Esophagus muscularis mucosa (tissue), 4 donors: Measurements from ENCODE around the gene EPHA4. TPM values are rescaled to one million over a fixed set of nuclear protein-coding genes. Genes with fewer than 3 reads are reported as not detected.

Source experiments
- DNase-seq: peaks from one replicate; pipeline ENCODE4 v3.0.0-alpha.2; 2017; ENCODE audit errors: extremely low spot score
- H3K27ac ChIP-seq, 4 donors: fragments of 200-600 bp; sonication (generic); replicated peaks in 1 of 4; 1 replicate in 3 of 4; 2 replicates in 1 of 4; pipeline ENCODE4 v1.5.1; 2016 to 2019; ENCODE audit warnings: mild to moderate bottlenecking in 1 of 4
- H3K27me3 ChIP-seq, 4 donors: fragments of 200-600 bp; sonication (generic); one replicate each; pipeline versions ENCODE4 v1.5.1 to v1.6.0; 2016 to 2019
- H3K36me3 ChIP-seq, 4 donors: fragments of 200-600 bp; sonication (generic); one replicate each; pipeline ENCODE4 v1.5.1; 2016 to 2019
- H3K4me1 ChIP-seq, 4 donors: fragments of 200-600 bp; sonication (generic); one replicate each; pipeline ENCODE4 v1.5.1; 2016 to 2019
- H3K4me3 ChIP-seq, 4 donors: fragments of 200-600 bp; sonication (generic); 1 replicate in 2 of 4; 2 replicates in 2 of 4; pipeline ENCODE4 v1.5.1; 2016 to 2019; ENCODE audit warnings: mild to moderate bottlenecking in 4 of 4, moderate library complexity in 1 of 4
- H3K9me3 ChIP-seq, 4 donors: fragments of 200-600 bp; sonication (generic); 1 replicate in 3 of 4; 2 replicates in 1 of 4; pipeline ENCODE4 v1.5.1; 2016 to 2019
- EP300 ChIP-seq: sonication (generic); formaldehyde crosslinking; IDR thresholded peaks from one replicate; pipeline ENCODE4 v1.6.1; 2017; ENCODE audit warnings: antibody characterized with exemption
- POLR2A ChIP-seq: fragments of 450-650 bp; IDR thresholded peaks from one replicate; pipeline ENCODE4 v1.6.1; 2017; ENCODE audit warnings: antibody characterized with exemption, moderate library complexity, mild to moderate bottlenecking, low read depth
- POLR2AphosphoS5 ChIP-seq, 2 donors: sonication (generic); formaldehyde crosslinking; IDR thresholded peaks; one replicate each; pipeline ENCODE4 v1.6.1; 2017; ENCODE audit warnings: antibody characterized with exemption in 2 of 2
- WGBS: methylation state at CpG from one replicate; pipeline ENCODE4 v1.1.5; 2018; 5-methylcytosine and 5-hydroxymethylcytosine counted together
- intact Hi-C: fragments of 100-400 bp; cut with DNase I; formaldehyde crosslinking; loops from one replicate; pipeline ENCODE4 v1.15.1; 2023
- total RNA-seq, 4 donors: library from RNA; depleted of rRNA; stranded (reverse); fragments of >200 nt; gene quantifications; one replicate each; pipeline versions ENCODE4 v1.1.0 to v1.2.1, GENCODE V29; 2016
- TF ChIP-seq, protein P1 (sequence below), 3 experiments: fragments of 200-600 bp in 2 of 3; fragments of 450-650 bp in 1 of 3; sonication (generic) in 2 of 3; IDR thresholded peaks; one replicate each; pipeline ENCODE4 v1.5.1; 2017 to 2019; ENCODE audit warnings: antibody characterized with exemption in 3 of 3, mild to moderate bottlenecking in 2 of 3, moderate library complexity in 1 of 3

Gene EPHA4
- total RNA-seq, 4 donors from 2014 or later: 15.4 to 25.9 (median 20.2) TPM

DNA sequence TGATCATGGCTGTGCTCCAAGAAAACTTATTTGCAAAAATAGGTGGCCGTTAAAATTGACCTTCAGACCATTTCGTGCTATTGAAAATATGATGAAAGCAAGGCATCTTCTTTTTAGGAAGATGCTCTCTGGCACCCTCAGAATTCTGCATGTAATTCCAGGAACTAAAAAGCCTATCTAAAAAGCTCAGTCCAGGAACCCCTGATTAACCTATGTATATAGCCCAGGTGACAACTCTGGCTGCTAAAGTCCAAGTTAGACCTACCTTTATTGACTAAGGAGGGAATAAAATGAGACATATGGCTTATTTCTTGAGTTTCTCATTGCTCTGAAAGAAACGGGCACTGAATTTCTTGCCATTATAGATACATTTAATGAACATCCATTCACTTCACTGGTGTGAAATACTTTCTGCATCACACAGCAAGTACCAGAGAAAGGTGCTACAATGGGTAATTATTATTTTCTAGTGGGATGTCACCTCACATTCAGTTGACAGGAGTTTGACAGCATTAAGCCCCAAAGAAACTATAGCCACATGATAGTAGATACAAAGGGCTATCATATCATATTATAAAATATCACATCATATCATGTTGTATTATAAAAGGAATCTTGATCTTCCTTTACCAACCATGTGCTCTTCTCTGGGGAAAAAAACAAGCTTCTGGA lies 83.8 kb downstream of the EPHA4 start:
- Histone ChIP-seq H3K27ac (no peak overlapping the region), H3K4me3 (no peak overlapping the region), H3K4me1 (no peaks in the 10 kb centered on the region), H3K9me3 (no peaks in the 10 kb centered on the region), H3K27me3 (no peaks in the 10 kb centered on the region), H3K36me3 (no peaks in the 10 kb centered on the region)
- 82% methylated on average over 3 of the region's 3 CpGs for WGBS
- DNase-seq: no peak
- intact Hi-C loops: no loop called here
- TF ChIP-seq POLR2A (no peak), POLR2AphosphoS5 (IDR thresholded peaks at IDR 0.05) (no peak), EP300 (no peak)
- TF ChIP-seq, protein P1, sequence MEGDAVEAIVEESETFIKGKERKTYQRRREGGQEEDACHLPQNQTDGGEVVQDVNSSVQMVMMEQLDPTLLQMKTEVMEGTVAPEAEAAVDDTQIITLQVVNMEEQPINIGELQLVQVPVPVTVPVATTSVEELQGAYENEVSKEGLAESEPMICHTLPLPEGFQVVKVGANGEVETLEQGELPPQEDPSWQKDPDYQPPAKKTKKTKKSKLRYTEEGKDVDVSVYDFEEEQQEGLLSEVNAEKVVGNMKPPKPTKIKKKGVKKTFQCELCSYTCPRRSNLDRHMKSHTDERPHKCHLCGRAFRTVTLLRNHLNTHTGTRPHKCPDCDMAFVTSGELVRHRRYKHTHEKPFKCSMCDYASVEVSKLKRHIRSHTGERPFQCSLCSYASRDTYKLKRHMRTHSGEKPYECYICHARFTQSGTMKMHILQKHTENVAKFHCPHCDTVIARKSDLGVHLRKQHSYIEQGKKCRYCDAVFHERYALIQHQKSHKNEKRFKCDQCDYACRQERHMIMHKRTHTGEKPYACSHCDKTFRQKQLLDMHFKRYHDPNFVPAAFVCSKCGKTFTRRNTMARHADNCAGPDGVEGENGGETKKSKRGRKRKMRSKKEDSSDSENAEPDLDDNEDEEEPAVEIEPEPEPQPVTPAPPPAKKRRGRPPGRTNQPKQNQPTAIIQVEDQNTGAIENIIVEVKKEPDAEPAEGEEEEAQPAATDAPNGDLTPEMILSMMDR (IDR thresholded peaks at IDR 0.05): no peak

DNA sequence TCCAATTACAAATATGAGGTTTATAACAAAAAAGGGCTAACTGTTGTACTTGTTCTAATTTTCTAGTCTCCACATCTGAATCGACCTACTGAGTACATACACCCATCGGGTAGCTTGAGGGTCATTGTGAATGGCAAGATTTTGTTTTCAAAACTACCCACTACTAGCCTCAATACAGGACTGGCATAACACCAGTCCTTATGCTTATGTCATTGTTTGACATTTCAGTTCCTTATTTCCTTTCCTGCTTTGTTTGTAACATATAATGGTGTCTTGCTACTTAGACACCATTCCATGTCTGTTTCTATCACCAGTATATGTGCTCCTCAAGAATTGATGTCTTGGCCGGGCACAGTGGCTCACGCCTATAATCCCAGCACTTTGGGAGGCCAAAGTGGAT lies 86.0 kb downstream of the EPHA4 start:
- Histone ChIP-seq H3K4me3 (no peak overlapping the region), H3K27ac (no peak overlapping the region), H3K4me1 (no peaks in the 10 kb centered on the region), H3K27me3 (no peaks in the 10 kb centered on the region), H3K36me3 (no peaks in the 10 kb centered on the region), H3K9me3 (no peaks in the 10 kb centered on the region)
- DNase-seq: no peak
- WGBS: 76% methylated on average over 4 of the region's 4 CpGs
- TF ChIP-seq, protein P1 (IDR thresholded peaks at IDR 0.05): no peak
- no peak for TF ChIP-seq POLR2AphosphoS5 (IDR thresholded peaks at IDR 0.05)
- TF ChIP-seq POLR2A: no peak
- TF ChIP-seq EP300: no peak
- intact Hi-C loops: no loop called here

DNA sequence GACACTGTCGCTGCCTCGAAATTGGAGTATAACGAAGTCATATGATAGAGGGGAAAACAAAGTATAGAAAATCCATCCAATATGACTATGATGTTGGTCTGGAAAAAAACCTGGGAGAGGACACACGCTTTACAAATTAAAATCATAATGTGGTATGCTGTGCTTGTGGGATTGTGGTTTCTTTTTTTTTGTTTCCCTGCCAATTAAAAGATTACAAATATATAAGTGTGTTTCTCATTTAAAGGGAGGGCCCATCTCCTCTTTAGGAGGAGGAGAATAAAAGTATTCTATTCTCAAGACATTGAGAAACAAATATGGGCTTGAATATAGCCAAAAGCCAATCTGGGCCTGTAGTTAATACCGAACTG lies 86.6 kb downstream of the EPHA4 start:
- Histone ChIP-seq H3K9me3 (no peaks in the 10 kb centered on the region), H3K36me3 (no peaks in the 10 kb centered on the region), H3K4me3 (no peak overlapping the region), H3K4me1 (peaks cover 0 to under 1% (median 0%) of the 10 kb centered on the region in 4 donors), H3K27ac (no peak overlapping the region), H3K27me3 (no peaks in the 10 kb centered on the region)
- WGBS: 91% methylated on average over 5 of the region's 5 CpGs
- no peak for DNase-seq
- intact Hi-C loops: no loop called here
- no peak for TF ChIP-seq EP300
- TF ChIP-seq, protein P1 (IDR thresholded peaks at IDR 0.05): no peak
- no peak for TF ChIP-seq POLR2A
- no peak for TF ChIP-seq POLR2AphosphoS5 (IDR thresholded peaks at IDR 0.05)

DNA sequence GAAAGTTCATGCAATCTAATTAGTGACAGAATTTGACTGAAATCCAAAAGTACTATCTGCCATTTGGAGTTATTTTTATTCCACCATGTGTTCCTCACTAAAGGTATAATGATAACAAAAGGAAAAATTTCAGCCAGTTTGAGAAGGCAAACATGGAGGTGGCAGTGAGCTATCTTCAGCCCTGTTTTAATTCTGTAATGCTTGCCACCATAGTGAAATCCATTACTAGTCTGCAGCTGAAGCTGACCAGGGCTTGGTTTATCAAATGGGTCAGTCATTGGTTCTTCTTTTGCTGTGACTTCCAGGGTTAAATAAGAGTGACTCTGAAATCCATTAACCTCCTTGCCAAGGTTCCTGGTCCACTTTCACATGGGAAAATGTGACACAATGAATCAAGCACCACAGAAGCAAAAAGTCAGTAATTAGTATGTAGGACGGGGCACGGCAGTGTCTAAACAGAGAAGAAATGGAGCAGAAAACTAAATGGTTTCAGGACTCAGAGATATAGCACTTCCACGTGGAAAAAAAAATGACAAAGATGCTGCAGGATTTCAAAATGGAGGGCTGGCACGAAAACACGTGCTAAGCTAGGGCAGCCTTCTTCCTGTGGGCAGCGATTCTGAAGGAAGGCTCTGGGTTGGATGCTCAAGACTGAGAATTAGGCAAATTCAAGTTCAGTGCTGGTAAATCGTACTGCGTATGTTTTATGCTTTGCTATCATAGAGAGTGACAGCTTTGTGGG lies 87.2 kb downstream of the EPHA4 start:
- H3K36me3 ChIP-seq: no peaks in the 10 kb centered on the region
- TF ChIP-seq EP300 (no peak), POLR2A (no peak), POLR2AphosphoS5 (IDR thresholded peaks at IDR 0.05) (no peak)
- TF ChIP-seq, protein P1 (IDR thresholded peaks at IDR 0.05): no peak
- no peak overlapping the region for H3K4me3 ChIP-seq
- H3K9me3 ChIP-seq: no peaks in the 10 kb centered on the region
- no peak overlapping the region for H3K27ac ChIP-seq
- WGBS: 93% methylated on average over 8 of the region's 8 CpGs
- H3K27me3 ChIP-seq: no peaks in the 10 kb centered on the region
- DNase-seq: no peak
- intact Hi-C loops: no loop called here
- H3K4me1 ChIP-seq: peaks cover 0 to 6% (median 1%) of the 10 kb centered on the region in 4 donors
